CD8-positive, alpha-beta memory T cell (primary cell): ENCODE data around the gene ZFP92. TPM values are rescaled to one million over a fixed set of nuclear protein-coding genes. Genes with fewer than 3 reads are reported as not detected.

Experiments used
- CTCF ChIA-PET: fragments of 350-600 bp; sonication (Branson Sonifier 250); formaldehyde crosslinking; loops from one replicate; lab custom pipeline; 2021; ENCODE audit warnings: antibody characterized with exemption; lab: Charles Lee
- POLR2A ChIA-PET: fragments of 350-600 bp; sonication (Branson Sonifier 250); formaldehyde crosslinking; loops from one replicate; lab custom pipeline; 2021; ENCODE audit warnings: antibody characterized with exemption; lab: Charles Lee
- DNase-seq, 5 donors: peaks; one replicate each; pipeline versions ENCODE4 v3.0.0 to v3.0.0-alpha.2; 2020 to 2022; ENCODE audit warnings: mixed read lengths in 1 of 5
- H3K27ac ChIP-seq: one replicate; pipeline ENCODE4 v1.7.0; 2013; ENCODE audit warnings: low read depth, mild to moderate bottlenecking, low read length, moderate library complexity
- H3K27me3 ChIP-seq: 2 replicates; pipeline ENCODE4 v1.7.0; 2013; ENCODE audit warnings: low read length, mild to moderate bottlenecking; ENCODE audit not compliant: insufficient read depth, poor library complexity, severe bottlenecking
- H3K36me3 ChIP-seq: 2 replicates; pipeline ENCODE4 v1.7.0; 2013; ENCODE audit warnings: mild to moderate bottlenecking, low read length, moderate library complexity; ENCODE audit not compliant: insufficient read depth
- H3K4me1 ChIP-seq: 2 replicates; pipeline ENCODE4 v1.7.0; 2013; ENCODE audit warnings: mild to moderate bottlenecking, low read length, moderate library complexity; ENCODE audit not compliant: insufficient read depth
- H3K4me3 ChIP-seq: 2 replicates; pipeline ENCODE4 v1.7.0; 2013; ENCODE audit warnings: mild to moderate bottlenecking, low read length
- H3K9me3 ChIP-seq: 2 replicates; pipeline ENCODE4 v1.7.0; 2013; ENCODE audit warnings: mild to moderate bottlenecking, low read length
- H3K27ac Mint-ChIP-seq, 8 donors: one replicate each; pipeline ENCODE4 v1.8.0; 2020 to 2021; ENCODE audit warnings: mixed read lengths in 8 of 8, mild to moderate bottlenecking in 6 of 8, inconsistent platforms in 3 of 8, moderate library complexity in 3 of 8
- H3K27me3 Mint-ChIP-seq, 2 donors: one replicate each; pipeline ENCODE4 v1.8.0; 2020 to 2021; ENCODE audit warnings: mixed read lengths in 2 of 2, mild to moderate bottlenecking in 1 of 2, moderate library complexity in 1 of 2
- H3K36me3 Mint-ChIP-seq, 3 donors: one replicate each; pipeline ENCODE4 v1.8.0; 2020 to 2021; ENCODE audit warnings: mixed read lengths in 3 of 3, inconsistent platforms in 1 of 3, mild to moderate bottlenecking in 1 of 3
- H3K4me1 Mint-ChIP-seq, 3 donors: one replicate each; pipeline ENCODE4 v1.8.0; 2020 to 2021; ENCODE audit warnings: mixed read lengths in 3 of 3, inconsistent platforms in 1 of 3, mild to moderate bottlenecking in 1 of 3
- H3K4me3 Mint-ChIP-seq, 7 donors: one replicate each; pipeline ENCODE4 v1.8.0; 2020 to 2021; ENCODE audit warnings: mixed read lengths in 7 of 7, mild to moderate bottlenecking in 6 of 7, moderate library complexity in 4 of 7, inconsistent platforms in 2 of 7
- H3K9me3 Mint-ChIP-seq, 5 donors: one replicate each; pipeline ENCODE4 v1.8.0; 2020 to 2022; ENCODE audit warnings: mixed read lengths in 5 of 5, mild to moderate bottlenecking in 3 of 5, moderate library complexity in 2 of 5, inconsistent platforms in 1 of 5
- polyA plus RNA-seq: library from polyadenylated mRNA; unstranded; fragments of 300-500 nt; fragmentation: Illumina TruSeq; gene quantifications from one replicate; pipeline ENCODE4 v1.2.3, GENCODE V29; 2021
- total RNA-seq, 2 experiments: library from RNA; stranded (reverse); gene quantifications; one replicate each; pipeline ENCODE4 v1.2.3, GENCODE V29; 2021

Gene ZFP92
- total and polyA plus RNA-seq, 3 experiments from 2014 or later, result 0.41 to 1.9 (median 1.7) TPM

DNA sequence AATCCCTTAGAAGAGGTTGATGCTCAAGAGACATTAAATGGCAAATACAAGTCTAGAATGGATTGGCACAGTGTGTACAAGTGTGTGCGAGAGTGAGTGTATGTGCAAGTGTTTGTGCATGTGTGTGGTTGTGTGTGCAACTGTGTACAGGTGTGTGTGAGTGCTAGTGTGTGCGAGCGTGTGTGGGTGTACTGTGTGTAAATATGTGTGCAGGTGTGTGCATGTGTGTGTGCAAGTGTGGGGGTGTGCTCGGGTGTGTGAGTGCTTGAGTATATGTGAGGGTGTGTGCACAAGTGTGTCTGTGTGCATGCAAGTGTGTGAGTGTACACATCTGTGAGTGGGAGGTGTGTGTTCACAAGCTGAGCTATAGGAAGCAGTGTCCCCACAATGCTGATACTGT lies 28.7 kb downstream of the ZFP92 start:
- Mint-ChIP-seq H3K4me1 (no peaks in the 10 kb centered on the region), H3K36me3 (no peaks in the 10 kb centered on the region), H3K9me3 (peaks cover 0 to 2% (median 0%) of the 10 kb centered on the region in 5 donors), H3K27me3 (peaks cover 6 to 16% of the 10 kb centered on the region in 2 donors), H3K4me3 (no peak overlapping the region), H3K27ac (no peak overlapping the region)
- no peaks in the 10 kb centered on the region for H3K4me1 ChIP-seq
- H3K27me3 ChIP-seq, result no peaks in the 10 kb centered on the region
- H3K9me3 ChIP-seq, result no peaks in the 10 kb centered on the region
- no peak for DNase-seq
- H3K36me3 ChIP-seq, result no peaks in the 10 kb centered on the region
- CTCF ChIA-PET, result no interaction called here
- H3K4me3 ChIP-seq, result no peak overlapping the region
- no peak overlapping the region for H3K27ac ChIP-seq
- POLR2A ChIA-PET, result no interaction called here

GRCh38 chrX:153440556-153441135 lies 29.4 kb downstream of the ZFP92 start:
- ChIA-PET CTCF (no interaction called here), POLR2A (no interaction called here)
- no peak overlapping the region for H3K4me3 Mint-ChIP-seq

DNA sequence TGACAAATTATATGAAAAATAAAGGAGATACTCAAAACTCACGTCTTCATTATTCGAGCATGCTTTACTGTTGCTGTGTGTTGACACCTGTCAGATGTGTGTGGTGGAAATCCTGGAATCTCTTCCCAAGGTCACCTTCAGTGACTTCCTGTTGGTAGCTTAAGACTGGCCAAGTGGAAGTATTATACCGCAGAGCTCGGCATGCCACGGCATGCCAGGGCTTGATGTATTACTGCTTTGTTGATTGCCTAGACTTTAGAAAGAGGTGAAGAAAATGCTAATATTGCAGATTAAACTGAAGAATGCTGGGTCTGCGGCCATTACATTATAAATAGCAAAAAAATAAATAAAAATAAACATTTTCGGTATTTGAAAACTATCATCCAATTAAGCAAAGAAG lies 30.0 kb downstream of the ZFP92 start:
- no peaks in the 10 kb centered on the region for H3K4me1 Mint-ChIP-seq
- CTCF ChIA-PET, result no interaction called here

More at GRCh38 chrX:153440556-153441135, 29.4 kb downstream of the ZFP92 start:
- H3K9me3 ChIP-seq, result no peaks in the 10 kb centered on the region
- no peaks in the 10 kb centered on the region for H3K27me3 ChIP-seq
- H3K4me1 ChIP-seq, result no peaks in the 10 kb centered on the region
- Mint-ChIP-seq H3K27me3 (peaks cover 6 to 16% of the 10 kb centered on the region in 2 donors), H3K9me3 (peaks cover 0 to 2% (median 0%) of the 10 kb centered on the region in 5 donors), H3K4me1 (no peaks in the 10 kb centered on the region), H3K27ac (no peak overlapping the region), H3K36me3 (no peaks in the 10 kb centered on the region)
- no peak overlapping the region for H3K4me3 ChIP-seq
- DNase-seq, result no peak
- no peak overlapping the region for H3K27ac ChIP-seq
- no peaks in the 10 kb centered on the region for H3K36me3 ChIP-seq

GRCh38 chrX:153441981-153442380 lies 30.7 kb downstream of the ZFP92 start:
- Mint-ChIP-seq H3K9me3 (peaks cover 0 to 2% (median 0%) of the 10 kb centered on the region in 5 donors), H3K27me3 (peaks cover 6 to 12% of the 10 kb centered on the region in 2 donors), H3K4me3 (no peak overlapping the region), H3K36me3 (no peaks in the 10 kb centered on the region), H3K4me1 (no peaks in the 10 kb centered on the region), H3K27ac (peak overlapping the region in 1 of 8 donors; percentile 54)
- Histone ChIP-seq H3K27ac (no peak overlapping the region), H3K4me3 (no peak overlapping the region), H3K9me3 (no peaks in the 10 kb centered on the region), H3K36me3 (no peaks in the 10 kb centered on the region), H3K4me1 (no peaks in the 10 kb centered on the region), H3K27me3 (no peaks in the 10 kb centered on the region)
- ChIA-PET CTCF (no interaction called here), POLR2A (no interaction called here)
- DNase-seq, result no peak

More for the DNA sequence above, 30.0 kb downstream of the ZFP92 start:
- Histone ChIP-seq H3K4me1 (no peaks in the 10 kb centered on the region), H3K36me3 (no peaks in the 10 kb centered on the region), H3K4me3 (no peak overlapping the region), H3K9me3 (no peaks in the 10 kb centered on the region), H3K27me3 (no peaks in the 10 kb centered on the region), H3K27ac (no peak overlapping the region)
- Mint-ChIP-seq H3K9me3 (peaks cover 0 to 2% (median 0%) of the 10 kb centered on the region in 5 donors), H3K27ac (no peak overlapping the region), H3K27me3 (peaks cover 6 to 16% of the 10 kb centered on the region in 2 donors), H3K4me3 (no peak overlapping the region), H3K36me3 (no peaks in the 10 kb centered on the region)
- no peak for DNase-seq
- POLR2A ChIA-PET, result no interaction called here

GRCh38 chrX:153442463-153442862 lies 31.2 kb downstream of the ZFP92 start:
- Histone ChIP-seq H3K9me3 (no peaks in the 10 kb centered on the region), H3K27me3 (no peaks in the 10 kb centered on the region), H3K4me3 (no peak overlapping the region), H3K36me3 (no peaks in the 10 kb centered on the region), H3K4me1 (no peaks in the 10 kb centered on the region), H3K27ac (no peak overlapping the region)
- no peak overlapping the region for H3K27ac Mint-ChIP-seq
- H3K9me3 Mint-ChIP-seq, result peaks cover 0 to 2% (median 0%) of the 10 kb centered on the region in 5 donors
- no peaks in the 10 kb centered on the region for H3K4me1 Mint-ChIP-seq
- DNase-seq, result no peak
- no peaks in the 10 kb centered on the region for H3K36me3 Mint-ChIP-seq
- CTCF ChIA-PET, result no interaction called here
- no peak overlapping the region for H3K4me3 Mint-ChIP-seq
- POLR2A ChIA-PET, result no interaction called here
- H3K27me3 Mint-ChIP-seq, result peaks cover 6 to 8% of the 10 kb centered on the region in 2 donors

DNA sequence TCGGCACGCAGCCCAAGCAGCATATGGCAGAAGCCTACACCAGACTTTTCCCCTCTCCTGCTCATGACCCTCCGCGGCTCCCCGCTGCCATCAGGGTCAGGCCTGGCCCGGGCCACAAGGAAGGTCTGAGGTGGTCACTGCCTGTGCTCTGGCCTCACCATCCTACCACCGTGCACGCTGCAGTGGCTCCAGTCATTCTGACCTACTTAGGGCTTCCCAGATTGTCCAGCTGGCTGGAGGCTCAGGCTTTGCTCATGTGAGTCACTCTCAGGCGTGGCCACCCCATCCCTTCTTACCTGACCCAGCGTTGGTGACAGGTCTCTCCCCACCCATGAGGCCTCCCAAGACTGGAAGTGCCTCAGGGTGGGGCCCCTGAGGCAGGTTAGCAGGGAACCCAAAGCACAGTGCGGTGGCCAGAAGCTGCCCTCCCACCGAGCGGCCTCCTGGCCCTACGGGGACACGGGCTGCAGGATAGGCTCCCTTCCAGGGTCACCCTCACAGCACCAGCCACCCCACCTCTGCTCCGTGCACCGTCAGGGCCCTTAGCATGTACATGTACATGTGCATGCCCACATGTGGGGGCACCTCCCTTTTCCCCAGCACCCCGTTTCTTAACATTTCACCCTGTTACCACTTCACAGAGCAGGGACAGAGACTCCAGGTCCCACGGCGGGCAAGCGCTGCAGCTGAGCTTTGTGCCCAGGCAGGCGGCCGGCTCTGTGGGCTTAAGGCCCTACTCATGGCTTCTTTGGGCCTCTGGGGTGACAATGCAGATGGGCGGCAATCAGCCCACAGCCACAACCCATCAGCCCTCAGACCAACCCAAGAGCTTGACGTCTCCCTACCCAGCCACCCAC lies 32.4 kb downstream of the ZFP92 start:
- H3K4me1 Mint-ChIP-seq, result no peaks in the 10 kb centered on the region

GRCh38 chrX:153444333-153445011 lies 33.2 kb downstream of the ZFP92 start:
- H3K4me1 ChIP-seq, result no peaks in the 10 kb centered on the region
- DNase-seq, result no peak
- no peak overlapping the region for H3K4me3 Mint-ChIP-seq
- peaks cover 0 to 3% (median 0%) of the 10 kb centered on the region in 3 donors for H3K36me3 Mint-ChIP-seq
- peaks cover 0 to 2% (median 0%) of the 10 kb centered on the region in 5 donors for H3K9me3 Mint-ChIP-seq
- no peak overlapping the region for H3K4me3 ChIP-seq
- CTCF ChIA-PET, result no interaction called here
- no peak overlapping the region for H3K27ac ChIP-seq
- H3K27me3 Mint-ChIP-seq, result peaks cover 0 to 2% of the 10 kb centered on the region in 2 donors
- no peak overlapping the region for H3K27ac Mint-ChIP-seq
- POLR2A ChIA-PET, result no interaction called here
- no peaks in the 10 kb centered on the region for H3K9me3 ChIP-seq
- H3K4me1 Mint-ChIP-seq, result no peaks in the 10 kb centered on the region
- no peaks in the 10 kb centered on the region for H3K36me3 ChIP-seq
- no peaks in the 10 kb centered on the region for H3K27me3 ChIP-seq

More for the DNA sequence above, 32.4 kb downstream of the ZFP92 start:
- no peaks in the 10 kb centered on the region for H3K36me3 ChIP-seq
- H3K36me3 Mint-ChIP-seq, result peaks cover 0 to 2% (median 0%) of the 10 kb centered on the region in 3 donors
- no peaks in the 10 kb centered on the region for H3K9me3 ChIP-seq
- peaks cover under 1 to 4% of the 10 kb centered on the region in 2 donors for H3K27me3 Mint-ChIP-seq
- POLR2A ChIA-PET, result no interaction called here
- H3K27ac Mint-ChIP-seq, result peak overlapping the region in 1 of 8 donors; percentile 23
- no peak overlapping the region for H3K4me3 Mint-ChIP-seq
- CTCF ChIA-PET, result no interaction called here
- no peak for DNase-seq
- H3K4me3 ChIP-seq, result no peak overlapping the region
- H3K9me3 Mint-ChIP-seq, result peaks cover 0 to 2% (median 0%) of the 10 kb centered on the region in 5 donors
- no peak overlapping the region for H3K27ac ChIP-seq
- no peaks in the 10 kb centered on the region for H3K27me3 ChIP-seq
- H3K4me1 ChIP-seq, result no peaks in the 10 kb centered on the region
